ENCODE results near the gene M1AP. TPM values are rescaled to one million over a fixed set of nuclear protein-coding genes. Genes with fewer than 3 reads are reported as not detected.

Gene M1AP
- total and polyA plus RNA-seq, 2 of the 4 experiments (the other 2 are of a cell fraction): 0.03 TPM; not detected in 1

DNA sequence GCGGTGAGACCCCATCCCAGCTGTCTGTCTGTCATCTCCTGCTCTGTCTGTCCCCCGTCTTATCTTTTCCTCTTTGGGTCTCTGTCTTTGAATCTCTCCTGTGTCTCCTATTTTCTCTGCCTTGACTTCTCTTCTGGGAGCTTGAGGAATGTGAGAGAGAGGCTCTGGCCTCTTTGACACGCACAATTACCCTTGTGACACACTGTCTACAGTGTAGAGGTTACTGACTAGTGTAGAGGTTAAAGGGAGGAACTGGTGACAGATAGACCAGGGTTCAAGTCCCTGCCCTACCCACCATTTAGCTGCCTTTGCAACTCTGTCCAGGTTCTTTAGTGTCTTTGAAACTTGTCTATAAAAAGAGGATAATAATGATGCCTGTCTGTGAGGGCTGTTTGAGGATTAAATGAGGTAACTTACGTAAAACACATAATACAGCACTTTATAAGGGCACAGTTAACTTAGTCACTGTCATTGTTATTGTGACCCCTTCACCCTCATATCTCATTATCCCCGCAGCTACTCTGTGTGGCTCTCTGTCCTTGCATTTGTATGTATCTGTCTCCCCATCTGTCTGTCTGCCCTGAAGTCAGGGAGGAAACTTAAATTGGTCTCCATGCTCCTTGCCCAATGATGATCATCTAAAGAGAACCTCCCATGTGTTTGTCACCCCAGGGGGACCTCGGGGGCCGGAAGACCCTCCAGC, 25.8 kb upstream of the M1AP start:
- no peak overlapping the region for H2BK20ac ChIP-seq (ENCODE audit: low read depth, low read length)
- in situ Hi-C loops (cut with MboI; ENCODE audit: low sequenced_read_pairs) (no loop called here), intact Hi-C loops (cut with micrococcal nuclease) (no loop called here), dilution Hi-C loops (cut with HindIII; ENCODE audit: low sequenced_read_pairs, unreplicated experiment) (no loop called here)
- H2AK5ac ChIP-seq (ENCODE audit: low read depth, low read length): no peak overlapping the region
- H3K56ac ChIP-seq (ENCODE audit: extremely low read depth, insufficient read depth, low read length): no peak overlapping the region
- 14% methylated on average over 1 of the region's 7 CpGs; no CpG with 5 or more reads in 1 of the 2 experiments for WGBS, 2 experiments (ENCODE audit: extremely low coverage in 2 of 2, insufficient read length in 1 of 2)
- H3K4ac ChIP-seq (ENCODE audit: low read depth, low read length): no peak overlapping the region
- H3K9me3 ChIP-seq (ENCODE audit: control insufficient read depth, insufficient read depth, low read length): no peaks in the 10 kb centered on the region
- H3K4me1 ChIP-seq (ENCODE audit: control insufficient read depth, insufficient read depth, low read length): no peaks in the 10 kb centered on the region
- no peaks in the 10 kb centered on the region for H3K79me1 ChIP-seq (ENCODE audit: low read depth in 1 of 2, low read length in 2 of 2)
- no peak for ATAC-seq (ENCODE audit: low read depth)
- H3K27me3 ChIP-seq (ENCODE audit: control insufficient read depth, insufficient read depth, low read length): no peaks in the 10 kb centered on the region
- H3K18ac ChIP-seq (ENCODE audit: low read depth, low read length): no peak overlapping the region
- TF ChIP-seq NFE2L2 (IDR thresholded peaks at IDR 0.05; ENCODE audit: low read depth, low read length) (no peak), MAFK (IDR thresholded peaks at IDR 0.05; ENCODE audit: low read depth, low read length) (no peak), MXI1 (IDR thresholded peaks at IDR 0.05; ENCODE audit: borderline replicate concordance, low read depth, low read length) (no peak), BHLHE40 (IDR thresholded peaks at IDR 0.05; ENCODE audit: low read depth, low read length) (no peak), CHD1 (IDR thresholded peaks at IDR 0.05; ENCODE audit: low read depth, low read length) (no peak), FOS (IDR thresholded peaks at IDR 0.05; ENCODE audit: low read depth, low read length) (no peak), CTCF (conservative IDR thresholded peaks at IDR 0.05; ENCODE audit: low read depth, low read length) (no peak), POLR2A (IDR thresholded peaks at IDR 0.05; ENCODE audit: low read depth, low read length) (no peak), SMC3 (IDR thresholded peaks at IDR 0.05; ENCODE audit: low read depth, low read length) (no peak), RCOR1 (IDR thresholded peaks at IDR 0.05; ENCODE audit: insufficient replicate concordance, low read length) (no peak), CEBPB (IDR thresholded peaks at IDR 0.05; ENCODE audit: low read depth, low read length) (no peak), RAD21 (IDR thresholded peaks at IDR 0.05; ENCODE audit: low read length) (no peak), RFX5 (IDR thresholded peaks at IDR 0.05; ENCODE audit: low read depth, low read length) (no peak), MAZ (IDR thresholded peaks at IDR 0.05; ENCODE audit: borderline replicate concordance, low read depth, low read length) (no peak)
- TF ChIP-seq, protein P1, sequence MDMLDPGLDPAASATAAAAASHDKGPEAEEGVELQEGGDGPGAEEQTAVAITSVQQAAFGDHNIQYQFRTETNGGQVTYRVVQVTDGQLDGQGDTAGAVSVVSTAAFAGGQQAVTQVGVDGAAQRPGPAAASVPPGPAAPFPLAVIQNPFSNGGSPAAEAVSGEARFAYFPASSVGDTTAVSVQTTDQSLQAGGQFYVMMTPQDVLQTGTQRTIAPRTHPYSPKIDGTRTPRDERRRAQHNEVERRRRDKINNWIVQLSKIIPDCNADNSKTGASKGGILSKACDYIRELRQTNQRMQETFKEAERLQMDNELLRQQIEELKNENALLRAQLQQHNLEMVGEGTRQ (IDR thresholded peaks at IDR 0.05; ENCODE audit: low read depth, low read length): no peak
- TF ChIP-seq, protein P2, sequence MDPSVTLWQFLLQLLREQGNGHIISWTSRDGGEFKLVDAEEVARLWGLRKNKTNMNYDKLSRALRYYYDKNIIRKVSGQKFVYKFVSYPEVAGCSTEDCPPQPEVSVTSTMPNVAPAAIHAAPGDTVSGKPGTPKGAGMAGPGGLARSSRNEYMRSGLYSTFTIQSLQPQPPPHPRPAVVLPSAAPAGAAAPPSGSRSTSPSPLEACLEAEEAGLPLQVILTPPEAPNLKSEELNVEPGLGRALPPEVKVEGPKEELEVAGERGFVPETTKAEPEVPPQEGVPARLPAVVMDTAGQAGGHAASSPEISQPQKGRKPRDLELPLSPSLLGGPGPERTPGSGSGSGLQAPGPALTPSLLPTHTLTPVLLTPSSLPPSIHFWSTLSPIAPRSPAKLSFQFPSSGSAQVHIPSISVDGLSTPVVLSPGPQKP (IDR thresholded peaks at IDR 0.05; ENCODE audit: borderline replicate concordance, low read depth, low read length): no peak
- H2BK15ac ChIP-seq (ENCODE audit: low read depth, low read length): no peak overlapping the region
- no peak overlapping the region for H3K27ac ChIP-seq (ENCODE audit: insufficient read depth, low read length)
- H4K20me1 ChIP-seq (ENCODE audit: insufficient read depth, low read length): no peaks in the 10 kb centered on the region
- no peak overlapping the region for H3K23ac ChIP-seq (ENCODE audit: low read depth, low read length)
- no peak overlapping the region for H3K4me3 ChIP-seq (ENCODE audit: insufficient read depth, low read depth, low read length)
- no peak overlapping the region for H2BK5ac ChIP-seq (ENCODE audit: low read depth, low read length, poor library complexity, severe bottlenecking)
- DNase-seq: no peak
- ChIA-PET CTCF (no interaction called here), POLR2A (ENCODE audit: unreplicated experiment) (interaction anchor here (0.6 kb wide), 1 partner anchor 953 kb away, joined by 6 read pairs; no protein-coding TSS in a partner anchor)
- no peak overlapping the region for H3K14ac ChIP-seq (replicated peaks; ENCODE audit: low read depth, low read length)
- no peak overlapping the region for H3K9ac ChIP-seq (ENCODE audit: low read depth, low read length)
- H4K91ac ChIP-seq (ENCODE audit: insufficient read depth, low read depth, low read length): no peak overlapping the region
- no TSS peak for BruUV-seq (replicated peaks)
- H2AK9ac ChIP-seq (replicated peaks; ENCODE audit: low read depth, low read length, poor library complexity): no peak overlapping the region
- H3K4me2 ChIP-seq (ENCODE audit: low read depth, low read length): no peak overlapping the region
- no peak overlapping the region for H4K8ac ChIP-seq (ENCODE audit: low read depth in 2 of 2, low read length in 2 of 2)
- H2AFZ ChIP-seq (replicated peaks; ENCODE audit: low read length, poor library complexity): no peak overlapping the region
- H3K9me1 ChIP-seq (ENCODE audit: insufficient read depth, low read length): no peaks in the 10 kb centered on the region
- peaks cover 6% of the 10 kb centered on the region; the same call in 1 of the 2 replicates for H3K36me3 ChIP-seq (ENCODE audit: control insufficient read depth, insufficient read depth, low read length)
- no peak overlapping the region for H2BK120ac ChIP-seq (ENCODE audit: low read depth, low read length)
- H4K5ac ChIP-seq (ENCODE audit: low read depth, low read length): no peak overlapping the region
